Urinary bladder (tissue), 4 donors: Measurements from ENCODE around the gene ATRNL1. TPM values are rescaled to one million over a fixed set of nuclear protein-coding genes. Genes with fewer than 3 reads are reported as not detected.
"Not testable (repeated sequence)": the region's sequence is repeated elsewhere in the genome, so short reads cannot be mapped to it uniquely, and the experiment has no call there.

Experiments used
- DNase-seq: peaks from one replicate; pipeline ENCODE4 v3.0.0-alpha.2; 2015; ENCODE audit errors: extremely low spot score
- H3K27ac ChIP-seq: one replicate; pipeline ENCODE4 v1.5.1; 2013; ENCODE audit warnings: low read depth, mild to moderate bottlenecking, moderate library complexity
- H3K36me3 ChIP-seq: one replicate; pipeline ENCODE4 v1.6.1; 2013; ENCODE audit warnings: mild to moderate bottlenecking, moderate library complexity; ENCODE audit not compliant: insufficient read depth
- H3K4me1 ChIP-seq: one replicate; pipeline ENCODE4 v1.6.1; 2013; ENCODE audit warnings: mild to moderate bottlenecking, moderate library complexity; ENCODE audit not compliant: insufficient read depth
- H3K4me3 ChIP-seq: one replicate; pipeline ENCODE4 v1.5.1; 2013; ENCODE audit warnings: low read depth, low read length
- WGBS: extraction: QIAGEN DNeasy Blood & Tissue Kit; methylation state at CpG from one replicate; pipeline ENCODE4 v1.1.7; 2013; 5-methylcytosine and 5-hydroxymethylcytosine counted together
- polyA plus RNA-seq: library from polyadenylated mRNA; stranded (reverse); fragments of 200-250 nt; gene quantifications from one replicate; pipeline ENCODE4 v1.2.3, GENCODE V29; 2013
- total RNA-seq: library from RNA; depleted of rRNA; stranded (reverse); fragments of >200 nt; gene quantifications from one replicate; pipeline ENCODE4 v1.2.3, GENCODE V29; 2014
- donor health status: healthy with polysubstance abuse.
- donor health status: healthy.

ATRNL1 gene
- total and polyA plus RNA-seq, 2 donors, result 1.9 to 153 TPM

DNA sequence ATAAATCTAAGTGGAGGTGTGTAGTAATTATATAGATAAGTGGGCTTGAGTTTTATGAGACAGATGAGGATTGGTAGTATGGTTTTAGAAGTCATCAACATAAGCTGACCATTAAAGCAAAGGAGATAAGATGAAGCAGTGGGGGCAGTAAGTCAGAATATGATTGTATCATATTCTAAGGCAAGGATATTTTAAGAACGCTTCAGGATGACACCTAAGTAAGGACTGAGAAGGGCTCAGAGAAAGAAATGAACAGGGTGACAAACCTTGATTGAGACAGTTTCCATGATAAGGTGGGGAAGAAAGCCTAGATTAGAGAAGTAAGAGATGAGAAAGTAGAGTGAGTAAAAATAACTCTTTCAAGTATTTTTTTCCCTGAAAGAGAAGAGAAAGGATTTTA, 567.2 kb downstream of the ATRNL1 start:
- 79% methylated on average over 1 of the region's 1 CpG for WGBS
- no peak overlapping the region for H3K27ac ChIP-seq
- H3K4me1 ChIP-seq, result no peaks in the 10 kb centered on the region
- DNase-seq, result no peak
- H3K4me3 ChIP-seq, result no peak overlapping the region
- no peaks in the 10 kb centered on the region for H3K36me3 ChIP-seq

DNA sequence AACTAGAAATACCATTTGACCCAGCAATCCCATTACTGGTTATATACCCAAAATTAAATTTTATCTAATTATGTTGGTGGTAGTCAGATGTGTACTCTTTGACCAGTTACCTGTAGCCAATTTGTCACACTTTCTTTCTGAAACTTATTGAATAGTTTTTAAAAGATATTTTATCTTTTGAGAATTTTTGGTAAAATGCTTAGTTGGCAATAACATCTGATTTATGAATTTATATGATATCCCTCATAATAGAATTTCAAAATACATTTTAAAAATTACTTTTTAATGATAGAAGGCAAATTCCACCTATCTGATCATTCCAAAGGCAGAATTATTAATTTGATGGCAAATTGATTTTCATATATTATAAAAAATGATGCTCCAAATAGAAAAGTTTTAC, 569.3 kb downstream of the ATRNL1 start:
- H3K27ac ChIP-seq, result no peak overlapping the region
- no peak overlapping the region for H3K4me3 ChIP-seq
- H3K4me1 ChIP-seq, result no peaks in the 10 kb centered on the region
- DNase-seq, result no peak
- no peaks in the 10 kb centered on the region for H3K36me3 ChIP-seq

GRCh38 chr10:115665549-115665948, 572.4 kb downstream of the ATRNL1 start:
- Histone ChIP-seq H3K36me3 (no peaks in the 10 kb centered on the region), H3K4me3 (no peak overlapping the region), H3K4me1 (no peaks in the 10 kb centered on the region), H3K27ac (no peak overlapping the region)
- 83% methylated on average over 2 of the region's 2 CpGs for WGBS
- no peak for DNase-seq

DNA sequence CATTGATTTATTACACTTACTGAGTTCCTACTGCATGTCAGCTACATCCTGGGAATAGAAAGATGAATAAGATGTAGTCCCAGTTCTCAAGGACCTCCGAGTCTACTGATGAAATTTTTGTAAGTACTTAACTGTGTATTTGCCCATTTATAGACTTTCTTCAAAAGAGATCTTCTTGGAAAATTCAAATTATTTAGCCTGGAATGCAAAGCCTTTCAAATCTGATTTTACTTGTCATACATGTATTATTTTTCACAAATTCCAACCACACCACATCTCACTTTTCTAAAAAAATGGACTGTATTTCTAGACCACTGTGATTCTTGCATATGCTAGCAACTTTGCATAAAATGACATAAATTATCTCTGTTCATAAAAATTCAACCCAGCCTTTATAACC, 581.3 kb downstream of the ATRNL1 start:
- Histone ChIP-seq H3K27ac (no peak overlapping the region), H3K4me1 (no peaks in the 10 kb centered on the region), H3K4me3 (no peak overlapping the region), H3K36me3 (no peaks in the 10 kb centered on the region)
- WGBS, result 72% methylated on average over 1 of the region's 1 CpG
- DNase-seq, result no peak

DNA sequence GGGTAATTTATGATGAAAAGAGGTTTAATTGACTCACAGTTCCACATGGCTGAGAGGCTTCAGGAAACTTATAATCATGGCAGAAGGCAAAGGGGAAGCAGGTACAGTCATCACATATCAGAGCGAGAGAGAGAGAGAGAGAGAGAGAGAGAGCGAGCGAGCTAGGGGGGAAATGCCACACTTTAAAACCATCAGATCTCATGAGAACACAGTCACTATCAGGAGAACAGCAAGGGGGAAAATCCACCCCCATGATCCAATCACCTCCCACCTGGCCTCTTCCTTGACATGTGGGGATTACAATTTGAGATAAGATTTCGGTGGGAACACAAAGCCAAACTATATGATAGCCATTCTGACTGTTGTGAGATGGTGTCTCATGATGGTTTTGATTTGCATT, 603.6 kb downstream of the ATRNL1 start:
- no peaks in the 10 kb centered on the region for H3K4me1 ChIP-seq
- WGBS, result 64% methylated on average over 4 of the region's 4 CpGs
- no peaks in the 10 kb centered on the region for H3K36me3 ChIP-seq
- no peak overlapping the region for H3K27ac ChIP-seq
- no peak for DNase-seq
- no peak overlapping the region for H3K4me3 ChIP-seq

DNA sequence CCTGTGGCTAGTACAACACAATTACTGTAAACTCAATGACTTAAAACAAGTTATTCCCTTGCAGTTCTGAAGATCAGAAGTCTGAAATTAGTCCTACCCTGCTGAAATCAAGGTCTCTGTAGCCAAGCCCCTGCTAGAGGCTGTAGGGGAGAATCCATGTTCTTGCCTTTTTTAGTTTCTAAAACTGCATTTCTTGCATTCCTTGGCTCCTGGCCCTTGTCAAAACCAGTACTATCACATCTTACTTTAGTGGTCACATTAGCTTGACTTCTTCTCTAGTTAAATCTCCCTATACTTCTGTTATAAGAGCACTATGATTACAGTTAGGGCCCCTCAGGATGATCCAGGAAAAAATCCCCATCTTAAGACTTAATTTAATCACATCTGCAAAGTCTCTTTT, 612.9 kb downstream of the ATRNL1 start:
- no peaks in the 10 kb centered on the region for H3K4me1 ChIP-seq
- H3K27ac ChIP-seq, result no peak overlapping the region
- no peaks in the 10 kb centered on the region for H3K36me3 ChIP-seq
- no peak for DNase-seq
- H3K4me3 ChIP-seq, result no peak overlapping the region

DNA sequence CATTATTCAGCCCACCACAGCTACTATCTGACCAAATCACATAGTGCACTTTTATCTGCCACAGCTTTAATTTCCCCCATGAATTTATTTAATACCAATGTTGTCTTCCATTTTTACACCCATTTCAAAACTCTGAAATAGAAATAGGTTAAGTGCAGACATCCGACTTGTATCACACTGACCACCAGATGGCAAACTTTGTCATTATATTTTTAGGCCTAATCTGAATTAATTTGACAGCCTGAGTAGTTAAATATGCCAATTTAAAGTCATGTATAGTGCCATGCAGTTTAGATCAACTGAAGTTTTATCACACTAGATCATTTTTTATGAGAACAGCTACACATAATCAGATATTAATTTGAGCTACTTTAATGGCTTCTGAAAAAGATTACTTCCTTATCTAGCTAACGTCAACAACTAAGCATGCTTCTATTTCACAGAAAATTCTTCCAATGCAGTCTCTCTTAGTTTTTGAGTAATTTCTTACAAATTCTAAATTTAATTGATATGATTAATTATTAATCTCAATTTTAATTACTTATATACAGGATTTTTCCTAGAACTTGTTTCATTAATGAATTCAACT, 613.4 kb downstream of the ATRNL1 start:
- Histone ChIP-seq H3K4me1 (no peaks in the 10 kb centered on the region), H3K4me3 (no peak overlapping the region), H3K36me3 (no peaks in the 10 kb centered on the region), H3K27ac (no peak overlapping the region)
- DNase-seq, result peak; percentile 2
- 59% methylated on average over 2 of the region's 2 CpGs for WGBS

GRCh38 chr10:115710136-115710535, 617.0 kb downstream of the ATRNL1 start:
- H3K27ac ChIP-seq, result no peak overlapping the region
- no peaks in the 10 kb centered on the region for H3K4me1 ChIP-seq
- no peak overlapping the region for H3K4me3 ChIP-seq
- 97% methylated on average over 1 of the region's 1 CpG for WGBS
- DNase-seq, result no peak
- no peaks in the 10 kb centered on the region for H3K36me3 ChIP-seq

- H3K27ac ChIP-seq, result no peak overlapping the region
- no peaks in the 10 kb centered on the region for H3K4me1 ChIP-seq
- no peak for DNase-seq
- no peak overlapping the region for H3K4me3 ChIP-seq
- no peaks in the 10 kb centered on the region for H3K36me3 ChIP-seq
- WGBS, result 90% methylated on average over 1 of the region's 1 CpG
Observed at GRCh38 chr10:115711306-115711705, 618.1 kb downstream of the ATRNL1 start.

DNA sequence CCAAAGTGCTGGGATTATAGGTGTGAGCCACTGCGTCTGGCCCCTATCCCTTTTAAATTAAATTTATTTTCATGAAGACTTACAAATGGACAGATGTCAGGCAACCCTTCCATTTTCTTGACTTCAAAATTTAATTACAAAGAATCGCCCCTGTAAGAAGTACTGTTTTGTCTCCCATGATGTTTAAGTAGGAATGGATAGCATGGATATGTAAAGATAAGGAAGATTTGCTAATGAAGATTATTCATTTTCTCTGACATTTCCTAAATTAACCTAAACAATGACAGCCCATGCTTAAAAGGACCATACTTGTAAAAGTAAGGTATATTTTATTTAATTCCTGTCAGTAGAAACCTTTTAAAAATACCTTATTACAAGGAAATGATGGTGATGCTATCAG, 627.0 kb downstream of the ATRNL1 start:
- no peak for DNase-seq
- Histone ChIP-seq H3K27ac (no peak overlapping the region), H3K4me3 (no peak overlapping the region), H3K4me1 (no peaks in the 10 kb centered on the region), H3K36me3 (no peaks in the 10 kb centered on the region)
- WGBS, result 97% methylated on average over 2 of the region's 2 CpGs

DNA sequence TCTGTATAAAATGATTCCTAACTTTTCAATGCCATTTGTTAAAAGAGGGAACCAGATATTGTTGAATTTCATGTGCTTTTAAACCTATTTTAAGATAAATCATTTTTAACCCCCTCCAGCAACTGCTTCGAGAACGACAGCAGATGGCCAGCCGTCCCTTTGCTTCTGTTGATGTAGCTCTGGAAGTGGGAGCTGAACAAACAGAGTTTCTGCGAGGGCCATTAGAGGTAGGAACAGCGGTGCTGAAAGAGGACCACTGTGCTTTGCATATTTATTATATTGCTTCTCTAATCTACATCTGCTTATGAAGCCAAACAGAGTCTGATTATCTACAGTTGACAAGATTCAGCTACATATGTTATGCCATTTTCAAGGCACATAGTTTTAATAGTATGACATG, 634.0 kb downstream of the ATRNL1 start:
- DNase-seq, result no peak

DNA sequence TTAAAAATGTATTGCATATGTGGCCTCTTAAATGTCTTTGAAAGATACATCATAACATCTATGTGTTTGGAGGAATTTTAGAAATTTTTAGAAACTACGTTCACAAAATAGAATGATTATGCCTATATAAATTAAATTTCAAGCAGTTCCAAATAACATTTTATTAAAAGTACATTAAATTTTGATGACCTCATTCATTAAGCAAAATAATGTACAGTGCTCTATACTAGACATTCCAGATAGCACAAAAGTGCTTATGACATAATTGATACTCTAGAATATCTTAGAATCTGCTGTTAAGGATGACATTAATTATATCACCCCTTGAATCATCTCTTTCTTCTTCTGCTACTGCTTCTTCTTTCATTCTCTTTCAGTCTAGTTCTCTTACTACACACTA, 650.9 kb downstream of the ATRNL1 start:
- DNase-seq, result no peak
- Histone ChIP-seq H3K27ac (no peak overlapping the region), H3K4me1 (no peaks in the 10 kb centered on the region), H3K4me3 (no peak overlapping the region), H3K36me3 (no peaks in the 10 kb centered on the region)
- 90% methylated on average over 1 of the region's 1 CpG for WGBS

More for the DNA sequence above, 634.0 kb downstream of the ATRNL1 start:
- WGBS, result 80% methylated on average over 5 of the region's 5 CpGs
- H3K4me3 ChIP-seq, result no peak overlapping the region
- no peaks in the 10 kb centered on the region for H3K36me3 ChIP-seq
- H3K27ac ChIP-seq, result no peak overlapping the region
- H3K4me1 ChIP-seq, result no peaks in the 10 kb centered on the region

- Histone ChIP-seq H3K4me1 (no peaks in the 10 kb centered on the region), H3K27ac (no peak overlapping the region), H3K36me3 (no peaks in the 10 kb centered on the region), H3K4me3 (no peak overlapping the region)
- 88% methylated on average over 2 of the region's 2 CpGs for WGBS
- no peak for DNase-seq
Observed at GRCh38 chr10:115745943-115746342, 652.8 kb downstream of the ATRNL1 start.

DNA sequence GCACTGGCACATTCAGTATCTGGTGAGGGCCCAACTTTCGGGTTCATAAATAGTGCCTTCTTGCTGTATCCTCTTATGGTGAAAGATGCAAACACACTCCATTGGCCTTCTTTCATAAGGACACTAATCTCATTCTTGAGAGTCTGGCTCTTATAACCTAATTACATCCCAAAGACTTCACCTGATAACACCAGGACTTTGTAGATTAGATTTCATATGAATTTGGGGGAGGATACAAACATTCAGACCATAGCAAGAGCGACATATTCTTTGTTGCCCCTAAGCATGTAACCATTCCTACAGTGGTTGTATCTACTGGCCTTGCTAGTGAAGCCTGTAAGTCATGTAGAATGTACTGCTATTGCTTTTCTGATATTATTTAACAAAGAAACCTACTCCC, 654.6 kb downstream of the ATRNL1 start:
- DNase-seq, result no peak
- Histone ChIP-seq H3K4me1 (no peaks in the 10 kb centered on the region), H3K4me3 (no peak overlapping the region), H3K27ac (no peak overlapping the region), H3K36me3 (no peaks in the 10 kb centered on the region)
- 94% methylated on average over 2 of the region's 2 CpGs for WGBS

GRCh38 chr10:115758488-115758887, 665.3 kb downstream of the ATRNL1 start:
- DNase-seq, H3K36me3 ChIP-seq, H3K27ac ChIP-seq, H3K4me1 ChIP-seq, H3K4me3 ChIP-seq: not testable (repeated sequence)
- 73% methylated on average over 8 of the region's 8 CpGs for WGBS
